ENCODE results near the gene SHFL.

SHFL gene

GRCh38 chr19:10043286-10043927, 42.7 kb upstream of the SHFL start:
- Histone ChIP-seq H4K91ac (ENCODE audit: low read length) (no peak overlapping the region), H2AFZ (ENCODE audit: low read depth, low read length) (no peak overlapping the region), H3K4me3 (ENCODE audit: insufficient read depth in 1 of 2, low read depth in 1 of 2, low read length in 2 of 2) (peak overlapping the region in 1 of 2 experiments; percentile 2), H3K23ac (ENCODE audit: low read length in 2 of 2) (no peak overlapping the region), H3K14ac (ENCODE audit: low read length in 2 of 2) (no peak overlapping the region), H3K18ac (ENCODE audit: low read depth in 1 of 2, low read length in 2 of 2) (no peak overlapping the region), H3K27ac (ENCODE audit: low read length, poor library complexity, severe bottlenecking) (no peak overlapping the region), H2BK120ac (ENCODE audit: low read depth, low read length) (no peak overlapping the region), H3K36me3 (ENCODE audit: control insufficient read depth in 1 of 2, insufficient read depth in 2 of 2, low read depth in 1 of 2, low read length in 2 of 2) (no peaks in the 10 kb centered on the region), H2AK5ac (ENCODE audit: low read length, severe bottlenecking) (no peak overlapping the region), H2BK12ac (ENCODE audit: low read length in 2 of 2) (no peak overlapping the region), H4K8ac (ENCODE audit: low read length) (no peak overlapping the region), H3K9me3 (ENCODE audit: control insufficient read depth, low read length) (peaks cover 63% of the 10 kb centered on the region), H3K4me2 (ENCODE audit: low read length, poor library complexity, severe bottlenecking) (no peak overlapping the region), H3K4me1 (ENCODE audit: control insufficient read depth, insufficient read depth, low read depth, low read length) (no peaks in the 10 kb centered on the region), H3K4ac (ENCODE audit: low read depth in 1 of 2, low read length in 2 of 2) (no peak overlapping the region), H2BK5ac (ENCODE audit: low read depth, low read length, poor library complexity, severe bottlenecking) (no peak overlapping the region), H2BK15ac (ENCODE audit: low read depth, poor library complexity, severe bottlenecking) (no peak overlapping the region), H3K27me3 (ENCODE audit: control insufficient read depth in 1 of 2, insufficient read depth in 1 of 2, low read length in 2 of 2) (peaks cover under 1 to 25% of the 10 kb centered on the region in 2 experiments), H3K79me1 (replicated peaks; ENCODE audit: low read length, poor library complexity, severe bottlenecking) (no peaks in the 10 kb centered on the region), H3K9ac (ENCODE audit: low read length) (no peak overlapping the region)
- WGBS = 72% methylated on average over 4 of the region's 4 CpGs
- DNase-seq = peak; percentile 62

- no peak overlapping the region for H2BK12ac ChIP-seq (ENCODE audit: low read length in 2 of 2)
- no peaks in the 10 kb centered on the region for H3K4me1 ChIP-seq (ENCODE audit: control insufficient read depth, insufficient read depth, low read depth, low read length)
- no peak overlapping the region for H3K14ac ChIP-seq (ENCODE audit: low read length in 2 of 2)
- no peak for DNase-seq
- H3K36me3 ChIP-seq (ENCODE audit: control insufficient read depth in 1 of 2, insufficient read depth in 2 of 2, low read depth in 1 of 2, low read length in 2 of 2) = no peaks in the 10 kb centered on the region
- peaks cover 0 to 16% of the 10 kb centered on the region in 2 experiments for H3K27me3 ChIP-seq (ENCODE audit: control insufficient read depth in 1 of 2, insufficient read depth in 1 of 2, low read length in 2 of 2)
- no peak overlapping the region for H2AFZ ChIP-seq (ENCODE audit: low read depth, low read length)
- no peak overlapping the region for H3K9ac ChIP-seq (ENCODE audit: low read length)
- no peak overlapping the region for H4K8ac ChIP-seq (ENCODE audit: low read length)
- no peak overlapping the region for H2BK120ac ChIP-seq (ENCODE audit: low read depth, low read length)
- H3K4me2 ChIP-seq (ENCODE audit: low read length, poor library complexity, severe bottlenecking) = no peak overlapping the region
- H3K4ac ChIP-seq (ENCODE audit: low read depth in 1 of 2, low read length in 2 of 2) = no peak overlapping the region
- H3K79me1 ChIP-seq (replicated peaks; ENCODE audit: low read length, poor library complexity, severe bottlenecking) = no peaks in the 10 kb centered on the region
- no peak overlapping the region for H3K18ac ChIP-seq (ENCODE audit: low read depth in 1 of 2, low read length in 2 of 2)
- 86% methylated on average over 1 of the region's 1 CpG for WGBS
- no peak overlapping the region for H4K91ac ChIP-seq (ENCODE audit: low read length)
- H2BK5ac ChIP-seq (ENCODE audit: low read depth, low read length, poor library complexity, severe bottlenecking) = no peak overlapping the region
- H2BK15ac ChIP-seq (ENCODE audit: low read depth, poor library complexity, severe bottlenecking) = no peak overlapping the region
- H3K9me3 ChIP-seq (ENCODE audit: control insufficient read depth, low read length) = peaks cover 63% of the 10 kb centered on the region
- H2AK5ac ChIP-seq (ENCODE audit: low read length, severe bottlenecking) = no peak overlapping the region
- no peak overlapping the region for H3K23ac ChIP-seq (ENCODE audit: low read length in 2 of 2)
- H3K27ac ChIP-seq (ENCODE audit: low read length, poor library complexity, severe bottlenecking) = no peak overlapping the region
- H3K4me3 ChIP-seq (ENCODE audit: insufficient read depth in 1 of 2, low read depth in 1 of 2, low read length in 2 of 2) = peak overlapping the region in 1 of 2 experiments; percentile 2
Observed at GRCh38 chr19:10044390-10044789, 41.7 kb upstream of the SHFL start.

GRCh38 chr19:10045371-10045770, 40.7 kb upstream of the SHFL start:
- 50% methylated on average over 1 of the region's 1 CpG for WGBS
- no peak overlapping the region for H2BK15ac ChIP-seq (ENCODE audit: low read depth, poor library complexity, severe bottlenecking)

GRCh38 chr19:10049626-10050025, 36.5 kb upstream of the SHFL start:
- Histone ChIP-seq H4K91ac (ENCODE audit: low read length) (no peak overlapping the region), H3K4ac (ENCODE audit: low read depth in 1 of 2, low read length in 2 of 2) (no peak overlapping the region), H3K4me1 (ENCODE audit: control insufficient read depth, insufficient read depth, low read depth, low read length) (no peaks in the 10 kb centered on the region), H2BK120ac (ENCODE audit: low read depth, low read length) (no peak overlapping the region), H3K9me3 (ENCODE audit: control insufficient read depth, low read length) (peaks cover 19% of the 10 kb centered on the region), H3K27ac (ENCODE audit: low read length, poor library complexity, severe bottlenecking) (no peak overlapping the region), H3K36me3 (ENCODE audit: control insufficient read depth in 1 of 2, insufficient read depth in 2 of 2, low read depth in 1 of 2, low read length in 2 of 2) (no peaks in the 10 kb centered on the region), H2AFZ (ENCODE audit: low read depth, low read length) (no peak overlapping the region), H3K18ac (ENCODE audit: low read depth in 1 of 2, low read length in 2 of 2) (no peak overlapping the region), H3K9ac (ENCODE audit: low read length) (no peak overlapping the region), H2BK5ac (ENCODE audit: low read depth, low read length, poor library complexity, severe bottlenecking) (no peak overlapping the region), H2BK15ac (ENCODE audit: low read depth, poor library complexity, severe bottlenecking) (no peak overlapping the region), H2AK5ac (ENCODE audit: low read length, severe bottlenecking) (no peak overlapping the region), H2BK12ac (ENCODE audit: low read length in 2 of 2) (no peak overlapping the region), H3K14ac (ENCODE audit: low read length in 2 of 2) (no peak overlapping the region), H3K4me2 (ENCODE audit: low read length, poor library complexity, severe bottlenecking) (no peak overlapping the region), H3K23ac (ENCODE audit: low read length in 2 of 2) (no peak overlapping the region), H3K79me1 (replicated peaks; ENCODE audit: low read length, poor library complexity, severe bottlenecking) (no peaks in the 10 kb centered on the region), H4K8ac (ENCODE audit: low read length) (no peak overlapping the region), H3K27me3 (ENCODE audit: control insufficient read depth in 1 of 2, insufficient read depth in 1 of 2, low read length in 2 of 2) (peaks cover 0 to 28% of the 10 kb centered on the region in 2 experiments), H3K4me3 (ENCODE audit: insufficient read depth in 1 of 2, low read depth in 1 of 2, low read length in 2 of 2) (no peak overlapping the region)
- 35% methylated on average over 2 of the region's 2 CpGs for WGBS
- no peak for DNase-seq

More at GRCh38 chr19:10045371-10045770, 40.7 kb upstream of the SHFL start:
- Histone ChIP-seq H3K9me3 (ENCODE audit: control insufficient read depth, low read length) (peaks cover 61% of the 10 kb centered on the region), H4K91ac (ENCODE audit: low read length) (no peak overlapping the region), H3K79me1 (replicated peaks; ENCODE audit: low read length, poor library complexity, severe bottlenecking) (no peaks in the 10 kb centered on the region), H3K4ac (ENCODE audit: low read depth in 1 of 2, low read length in 2 of 2) (no peak overlapping the region), H3K14ac (ENCODE audit: low read length in 2 of 2) (no peak overlapping the region), H3K23ac (ENCODE audit: low read length in 2 of 2) (no peak overlapping the region), H2AFZ (ENCODE audit: low read depth, low read length) (no peak overlapping the region), H3K4me3 (ENCODE audit: insufficient read depth in 1 of 2, low read depth in 1 of 2, low read length in 2 of 2) (no peak overlapping the region), H2BK5ac (ENCODE audit: low read depth, low read length, poor library complexity, severe bottlenecking) (no peak overlapping the region), H3K27ac (ENCODE audit: low read length, poor library complexity, severe bottlenecking) (no peak overlapping the region), H2AK5ac (ENCODE audit: low read length, severe bottlenecking) (no peak overlapping the region), H3K27me3 (ENCODE audit: control insufficient read depth in 1 of 2, insufficient read depth in 1 of 2, low read length in 2 of 2) (peaks cover 0 to 19% of the 10 kb centered on the region in 2 experiments), H3K36me3 (ENCODE audit: control insufficient read depth in 1 of 2, insufficient read depth in 2 of 2, low read depth in 1 of 2, low read length in 2 of 2) (no peaks in the 10 kb centered on the region), H2BK120ac (ENCODE audit: low read depth, low read length) (no peak overlapping the region), H4K8ac (ENCODE audit: low read length) (no peak overlapping the region), H3K18ac (ENCODE audit: low read depth in 1 of 2, low read length in 2 of 2) (no peak overlapping the region), H3K4me1 (ENCODE audit: control insufficient read depth, insufficient read depth, low read depth, low read length) (no peaks in the 10 kb centered on the region), H3K4me2 (ENCODE audit: low read length, poor library complexity, severe bottlenecking) (no peak overlapping the region), H3K9ac (ENCODE audit: low read length) (no peak overlapping the region), H2BK12ac (ENCODE audit: low read length in 2 of 2) (no peak overlapping the region)
- no peak for DNase-seq
